Hepatocyte (in vitro differentiated cells): ENCODE data around the gene CEP112.

Experiments
- EZH2phosphoT487 ChIP-seq: fragments of 200-600 bp; sonication (generic); IDR thresholded peaks from one replicate; pipeline ENCODE4 v1.6.1; 2018; ENCODE audit warnings: antibody characterized with exemption, mild to moderate bottlenecking, low read depth, moderate library complexity; ENCODE audit not compliant: unreplicated experiment, severe bottlenecking
- TF ChIP-seq, protein P1 (sequence below): fragments of 200-600 bp; sonication (generic); IDR thresholded peaks from 2 replicates; pipeline ENCODE4 v1.5.1; 2016; ENCODE audit warnings: antibody characterized with exemption, mild to moderate bottlenecking; ENCODE audit not compliant: poor library complexity

DNA sequence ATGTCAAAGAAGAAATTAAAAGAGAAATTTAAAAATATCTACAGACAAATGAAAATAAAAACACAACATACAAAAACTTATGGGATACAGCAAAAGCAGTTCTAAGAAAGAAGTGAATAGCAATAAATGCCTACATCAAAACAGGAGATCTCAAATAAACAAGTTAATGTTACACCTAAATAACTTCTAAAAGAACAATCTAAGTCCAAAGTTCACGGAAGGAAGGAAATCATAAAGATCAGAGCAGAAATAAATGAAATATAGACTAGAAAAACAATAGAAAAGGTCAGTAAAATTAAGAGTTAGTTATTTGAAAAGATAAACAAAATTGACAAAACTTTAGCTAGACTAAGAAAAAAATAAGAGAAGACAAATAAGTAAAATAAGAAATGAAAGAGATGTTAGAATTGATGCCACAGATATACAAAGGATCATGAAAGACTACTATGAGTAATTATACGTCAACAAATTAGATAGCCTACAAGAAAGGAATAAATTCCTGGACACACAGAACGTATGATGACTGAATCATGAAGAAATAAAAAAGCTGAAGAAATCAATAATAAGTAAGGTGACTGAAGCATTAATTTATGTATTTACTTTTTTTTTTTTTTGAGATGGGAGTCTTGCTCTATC is 100.4 kb downstream of the CEP112 start:
- TF ChIP-seq, protein P1, sequence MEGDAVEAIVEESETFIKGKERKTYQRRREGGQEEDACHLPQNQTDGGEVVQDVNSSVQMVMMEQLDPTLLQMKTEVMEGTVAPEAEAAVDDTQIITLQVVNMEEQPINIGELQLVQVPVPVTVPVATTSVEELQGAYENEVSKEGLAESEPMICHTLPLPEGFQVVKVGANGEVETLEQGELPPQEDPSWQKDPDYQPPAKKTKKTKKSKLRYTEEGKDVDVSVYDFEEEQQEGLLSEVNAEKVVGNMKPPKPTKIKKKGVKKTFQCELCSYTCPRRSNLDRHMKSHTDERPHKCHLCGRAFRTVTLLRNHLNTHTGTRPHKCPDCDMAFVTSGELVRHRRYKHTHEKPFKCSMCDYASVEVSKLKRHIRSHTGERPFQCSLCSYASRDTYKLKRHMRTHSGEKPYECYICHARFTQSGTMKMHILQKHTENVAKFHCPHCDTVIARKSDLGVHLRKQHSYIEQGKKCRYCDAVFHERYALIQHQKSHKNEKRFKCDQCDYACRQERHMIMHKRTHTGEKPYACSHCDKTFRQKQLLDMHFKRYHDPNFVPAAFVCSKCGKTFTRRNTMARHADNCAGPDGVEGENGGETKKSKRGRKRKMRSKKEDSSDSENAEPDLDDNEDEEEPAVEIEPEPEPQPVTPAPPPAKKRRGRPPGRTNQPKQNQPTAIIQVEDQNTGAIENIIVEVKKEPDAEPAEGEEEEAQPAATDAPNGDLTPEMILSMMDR, result no peak
- no peak for TF ChIP-seq EZH2phosphoT487
